Lung (tissue), 12 donors: ENCODE measurements around the gene P2RY6. TPM values are rescaled to one million over a fixed set of nuclear protein-coding genes. Genes with fewer than 3 reads are reported as not detected.
A peak's percentile ranks its signal among the peaks of the same experiment; 100 is the strongest.

Experiments used
- ATAC-seq: fragments of 200-7000 bp; cut with Tn5 transposase; one replicate; pipeline ENCODE4 v1.9.1; 2020; ENCODE audit warnings: moderate number of reproducible peaks; ENCODE audit not compliant: insufficient read depth, low FRiP score
- DNase-seq, 3 donors: peaks; one replicate each; pipeline ENCODE4 v3.0.0-alpha.2; 2013 to 2017
- H3K27ac ChIP-seq, 2 donors: one replicate each; pipeline ENCODE4 v1.5.1; 2013; ENCODE audit warnings: mild to moderate bottlenecking in 2 of 2, moderate library complexity in 2 of 2, control low read depth in 1 of 2, inconsistent platforms in 1 of 2, low read depth in 1 of 2, low read length in 1 of 2
- H3K27me3 ChIP-seq, 3 donors: one replicate each; pipeline ENCODE4 v1.5.1; 2013; ENCODE audit warnings: low read length in 2 of 3; ENCODE audit not compliant: control insufficient read depth in 3 of 3, insufficient read depth in 3 of 3
- H3K36me3 ChIP-seq, 4 donors: one replicate each; pipeline ENCODE4 v1.5.1; 2013; ENCODE audit warnings: low read length in 4 of 4, mild to moderate bottlenecking in 1 of 4, moderate library complexity in 1 of 4; ENCODE audit not compliant: control insufficient read depth in 4 of 4, insufficient read depth in 4 of 4
- H3K4me1 ChIP-seq, 5 donors: one replicate each; pipeline ENCODE4 v1.5.1; 2013; ENCODE audit warnings: low read length in 5 of 5, mild to moderate bottlenecking in 2 of 5, moderate library complexity in 1 of 5; ENCODE audit not compliant: control insufficient read depth in 5 of 5, insufficient read depth in 5 of 5
- H3K4me3 ChIP-seq: one replicate; pipeline ENCODE4 v1.5.1; 2013; ENCODE audit warnings: mild to moderate bottlenecking, control low read depth, moderate library complexity
- H3K9ac ChIP-seq, 2 donors: one replicate each; pipeline ENCODE4 v1.5.1; 2013; ENCODE audit warnings: low read length in 2 of 2, control low read depth in 1 of 2; ENCODE audit not compliant: insufficient read depth in 1 of 2
- H3K9me3 ChIP-seq, 4 donors: one replicate each; pipeline ENCODE4 v1.5.1; 2013; ENCODE audit warnings: low read length in 3 of 4, mild to moderate bottlenecking in 1 of 4, moderate library complexity in 1 of 4; ENCODE audit not compliant: control insufficient read depth in 4 of 4, insufficient read depth in 3 of 4
- CTCF ChIP-seq: IDR thresholded peaks from 2 replicates; pipeline ENCODE4 v1.5.1; 2012; ENCODE audit warnings: mild to moderate bottlenecking; ENCODE audit errors: control extremely low read depth, extremely low read depth
- WGBS, 2 donors: extraction: QIAGEN DNeasy Blood & Tissue Kit; methylation state at CpG; one replicate each; pipeline ENCODE4 v1.1.7; 2013; 5-methylcytosine and 5-hydroxymethylcytosine counted together
- polyA plus RNA-seq, 2 donors: library from polyadenylated mRNA; stranded (reverse); fragments of 200-250 nt; gene quantifications; one replicate each; pipeline ENCODE4 v1.2.1, GENCODE V29; 2013
- total RNA-seq, 2 donors: library from RNA; depleted of rRNA in 1 of 2; stranded (reverse); fragments of >200 nt in 1 of 2; gene quantifications; one replicate each; pipeline ENCODE4 v1.2.1, GENCODE V29; 2014 to 2021
- donor health status: control.
- donor health status: control.
- donor health status: Bipolar disorder and iron deficiency.
- donor health status: healthy.
- donor health status: DM: yes; HTN: yes; CAD: no.

The P2RY6 gene
- total and polyA plus RNA-seq, 4 donors: 3.0 to 13.0 (median 3.6) TPM

DNA sequence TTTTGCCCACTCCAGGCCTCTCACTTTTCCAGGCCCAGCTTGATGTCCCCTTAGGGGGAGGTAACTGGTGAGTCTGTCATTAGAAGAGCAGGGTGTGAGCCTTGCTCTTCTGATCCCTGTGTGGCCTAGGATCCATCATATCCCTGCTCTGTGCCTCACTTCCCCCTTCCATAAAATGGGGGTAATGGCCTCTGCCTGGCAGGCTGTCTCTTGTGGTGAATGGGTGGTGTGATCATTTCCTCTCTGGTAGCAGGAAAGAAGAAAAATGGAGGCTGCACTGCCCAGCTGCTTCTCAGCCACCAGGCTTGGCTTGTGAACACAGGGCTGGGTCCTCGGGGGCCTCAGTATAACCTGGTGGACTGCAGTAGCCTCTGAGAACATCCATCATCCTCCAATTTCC lies 41.5 kb downstream of the P2RY6 start:
- WGBS, 2 donors: 17 to 31% methylated on average over 1 of the region's 1 CpG
- Histone ChIP-seq H3K9me3 (no peaks in the 10 kb centered on the region), H3K9ac (peak overlapping the region in 1 of 2 donors; percentile 71), H3K4me1 (peaks cover 22 to 91% (median 55%) of the 10 kb centered on the region in 5 donors), H3K27ac (peak overlapping the region; percentile 62 to 81), H3K4me3 (no peak overlapping the region), H3K36me3 (peaks cover 0 to 9% (median 0%) of the 10 kb centered on the region in 4 donors), H3K27me3 (no peaks in the 10 kb centered on the region)
- DNase-seq: no peak
- ATAC-seq: no peak
- no peak for TF ChIP-seq CTCF

GRCh38 chr11:73314117-73314961 lies 42.2 kb downstream of the P2RY6 start:
- peaks cover 22 to 93% (median 56%) of the 10 kb centered on the region in 5 donors for H3K4me1 ChIP-seq
- DNase-seq (no peak), ATAC-seq (no peak)
- peak overlapping the region; percentile 62 to 81 for H3K27ac ChIP-seq
- peaks cover 0 to 12% (median 0%) of the 10 kb centered on the region in 4 donors for H3K36me3 ChIP-seq
- 53 to 61% methylated on average over 11 of the region's 11 CpGs for WGBS, 2 donors
- H3K9ac ChIP-seq: peak overlapping the region in 1 of 2 donors; percentile 60
- TF ChIP-seq CTCF: no peak
- no peak overlapping the region for H3K4me3 ChIP-seq
- no peaks in the 10 kb centered on the region for H3K27me3 ChIP-seq
- no peaks in the 10 kb centered on the region for H3K9me3 ChIP-seq

- no peak overlapping the region for H3K4me3 ChIP-seq
- no peaks in the 10 kb centered on the region for H3K9me3 ChIP-seq
- peaks cover 22 to 91% (median 57%) of the 10 kb centered on the region in 5 donors for H3K4me1 ChIP-seq
- WGBS, 2 donors: 51 to 62% methylated on average over 9 of the region's 9 CpGs
- TF ChIP-seq CTCF: no peak
- no peaks in the 10 kb centered on the region for H3K27me3 ChIP-seq
- DNase-seq (peak; percentile 71 to 86 (median 79)), ATAC-seq (no peak)
- peak overlapping the region; percentile 62 to 88 for H3K27ac ChIP-seq
- H3K36me3 ChIP-seq: peaks cover 0 to 12% (median 0%) of the 10 kb centered on the region in 4 donors
- peak overlapping the region in 1 of 2 donors; percentile 60 for H3K9ac ChIP-seq
Measured at GRCh38 chr11:73315293-73316020, 43.3 kb downstream of the P2RY6 start.
